GM19372 (cell line): ENCODE data around the gene NIT2.
"Not testable (repeated sequence)": the region's sequence is repeated elsewhere in the genome, so short reads cannot be mapped to it uniquely, and the experiment has no call there.

Experiments
- ATAC-seq: cut with Tn5 transposase; IDR thresholded peaks from one replicate; pipeline ENCODE4 v1.9.1; 2021; ENCODE audit warnings: mild to moderate bottlenecking, low read depth, moderate library complexity; ENCODE audit not compliant: unreplicated experiment

The NIT2 gene

DNA sequence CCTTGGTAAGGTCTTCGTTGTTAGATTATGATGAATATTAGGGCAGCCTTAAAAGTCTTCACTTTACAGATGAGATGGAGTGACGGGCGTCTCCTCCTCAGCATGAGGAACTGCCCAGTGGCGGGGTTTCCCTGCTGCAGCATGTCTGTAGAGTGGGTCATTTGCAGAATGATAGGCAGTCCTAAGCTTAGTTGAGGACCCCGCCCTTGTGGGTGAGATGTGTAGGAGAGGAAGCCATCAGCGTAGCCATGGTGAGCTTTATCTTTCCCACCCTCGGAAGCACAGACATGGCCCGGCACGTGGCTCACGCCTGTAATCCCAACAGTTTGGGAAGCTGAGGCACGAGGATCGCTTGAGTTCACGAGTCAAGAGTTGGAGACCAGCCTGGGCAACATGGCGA lies 877 bp downstream of the NIT2 start:
- ATAC-seq = no peak

- ATAC-seq = not testable (repeated sequence)
Measured at GRCh38 chr3:100336229-100336628, 1.7 kb downstream of the NIT2 start.

DNA sequence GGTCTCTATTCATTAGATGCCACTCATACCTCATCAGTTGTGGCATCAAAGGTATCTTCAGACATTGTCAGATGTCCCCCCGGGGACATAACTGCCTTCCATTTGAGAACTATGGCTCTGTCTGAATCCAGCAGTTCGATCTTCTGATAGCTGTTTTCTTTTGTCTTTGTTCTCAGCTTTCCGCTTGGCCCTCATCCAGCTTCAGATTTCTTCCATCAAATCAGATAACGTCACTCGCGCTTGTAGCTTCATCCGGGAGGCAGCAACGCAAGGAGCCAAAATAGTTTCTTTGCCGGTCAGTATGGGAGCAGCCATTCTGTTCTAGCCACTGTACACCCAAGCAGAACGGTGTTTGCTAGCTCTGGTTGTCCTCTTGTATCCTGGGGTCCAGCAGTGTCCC lies 4.4 kb downstream of the NIT2 start:
- ATAC-seq = no peak

DNA sequence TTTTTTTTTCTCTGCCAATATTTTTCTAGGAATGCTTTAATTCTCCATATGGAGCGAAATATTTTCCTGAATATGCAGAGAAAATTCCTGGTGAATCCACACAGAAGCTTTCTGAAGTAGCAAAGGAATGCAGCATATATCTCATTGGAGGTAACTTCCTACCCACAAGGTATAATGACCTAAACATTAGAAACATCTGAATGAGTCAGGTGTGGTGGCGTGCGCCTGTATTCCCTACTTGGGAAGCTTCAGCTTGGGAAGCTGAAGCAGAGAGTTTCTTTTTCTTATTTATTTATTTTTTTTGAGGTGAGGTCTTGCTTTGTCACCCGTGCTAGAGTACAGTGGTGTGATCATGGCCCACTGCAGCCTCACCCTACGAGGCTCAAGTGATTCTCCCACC lies 5.2 kb downstream of the NIT2 start:
- ATAC-seq = no peak

DNA sequence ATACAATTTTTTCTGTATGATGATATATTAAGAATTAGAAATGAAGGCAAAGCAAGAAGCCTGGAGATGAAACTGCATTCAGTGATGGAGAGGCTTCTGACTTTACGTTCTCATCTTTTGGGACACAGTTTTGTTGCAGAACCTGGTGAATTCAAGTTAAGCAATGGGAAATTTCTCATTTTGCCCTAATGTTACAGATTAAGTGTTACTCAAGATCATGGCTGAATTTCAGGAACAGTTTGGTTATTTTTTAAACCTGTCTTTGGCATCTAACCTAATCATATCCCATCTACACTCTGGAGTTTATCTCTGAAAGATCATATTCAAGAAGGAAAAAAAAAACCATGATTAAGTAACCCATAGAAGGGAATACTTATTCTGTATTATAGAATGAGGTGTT lies 6.0 kb downstream of the NIT2 start:
- no peak for ATAC-seq

- no peak for ATAC-seq
Measured at GRCh38 chr3:100348727-100349126, 14.2 kb downstream of the NIT2 start.

- not testable (repeated sequence) for ATAC-seq
Measured at GRCh38 chr3:100351770-100352169, 17.2 kb downstream of the NIT2 start.

- no peak for ATAC-seq
Measured at GRCh38 chr3:100352296-100353231, 18.0 kb downstream of the NIT2 start.

DNA sequence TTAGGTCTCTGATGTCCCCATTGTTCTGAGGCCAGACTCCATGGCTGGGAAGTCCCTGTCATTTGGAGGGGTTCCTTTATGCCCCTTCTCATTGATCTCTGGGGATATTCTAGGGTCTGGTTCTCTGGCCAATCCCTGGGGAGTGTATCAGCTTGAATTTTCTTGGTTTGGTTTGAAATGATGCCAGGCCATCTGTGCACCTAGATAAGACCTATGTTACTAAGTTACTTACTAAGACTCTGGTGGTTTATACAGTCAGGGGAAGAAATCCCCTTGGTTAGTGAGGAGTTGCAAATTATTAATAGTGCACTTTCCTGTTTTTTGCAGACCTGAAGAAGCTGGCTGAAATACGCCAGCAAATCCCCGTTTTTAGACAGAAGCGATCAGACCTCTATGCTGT lies 20.3 kb downstream of the NIT2 start:
- no peak for ATAC-seq

- ATAC-seq = no peak
Measured at GRCh38 chr3:100358413-100358812, 23.9 kb downstream of the NIT2 start.

- ATAC-seq = no peak
Measured at GRCh38 chr3:100359035-100359434, 24.5 kb downstream of the NIT2 start.

GRCh38 chr3:100360757-100361496 lies 26.4 kb downstream of the NIT2 start:
- no peak for ATAC-seq

- ATAC-seq = no peak
Measured at GRCh38 chr3:100361897-100362296, 27.3 kb downstream of the NIT2 start.

DNA sequence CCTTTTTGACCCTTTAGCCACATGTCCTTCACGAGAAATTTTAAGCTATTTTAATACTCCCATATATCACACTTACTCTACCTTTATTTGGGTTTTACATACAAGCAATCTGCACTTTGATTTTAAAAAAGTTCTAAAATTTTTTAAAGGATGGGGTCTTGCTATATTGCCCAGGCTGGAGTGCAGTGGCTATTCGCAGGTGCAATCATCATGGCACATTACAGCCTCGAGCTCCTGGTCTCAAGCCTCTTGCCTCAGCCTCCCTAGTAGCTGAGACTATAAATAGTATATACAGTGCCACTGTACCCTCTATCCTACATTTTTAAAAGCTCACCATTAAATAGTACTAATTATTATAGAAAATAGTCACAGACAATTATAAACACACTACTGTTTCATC lies 29.9 kb downstream of the NIT2 start:
- ATAC-seq = no peak

DNA sequence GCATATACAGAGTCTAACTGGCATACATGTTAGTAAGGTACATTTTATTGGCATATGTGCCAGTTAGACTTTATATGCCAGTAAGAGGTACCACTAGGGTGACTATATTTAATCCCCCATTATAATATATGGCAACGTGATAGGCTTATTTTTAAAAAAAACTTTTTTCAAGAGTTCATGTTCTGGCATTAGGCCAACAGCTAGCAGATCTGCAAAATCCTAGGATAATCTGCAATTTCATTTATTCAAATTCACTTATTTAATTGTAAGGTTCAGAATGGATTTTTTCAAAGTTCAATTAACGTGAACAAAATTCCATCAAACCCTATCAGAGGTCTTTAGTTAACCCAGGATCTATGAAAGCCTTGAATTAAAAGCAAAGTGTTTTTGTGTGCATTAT lies 31.9 kb downstream of the NIT2 start:
- ATAC-seq = no peak

- ATAC-seq = no peak
Measured at GRCh38 chr3:100368441-100368840, 33.9 kb downstream of the NIT2 start.

GRCh38 chr3:100370756-100371155 lies 36.2 kb downstream of the NIT2 start:
- ATAC-seq = no peak

DNA sequence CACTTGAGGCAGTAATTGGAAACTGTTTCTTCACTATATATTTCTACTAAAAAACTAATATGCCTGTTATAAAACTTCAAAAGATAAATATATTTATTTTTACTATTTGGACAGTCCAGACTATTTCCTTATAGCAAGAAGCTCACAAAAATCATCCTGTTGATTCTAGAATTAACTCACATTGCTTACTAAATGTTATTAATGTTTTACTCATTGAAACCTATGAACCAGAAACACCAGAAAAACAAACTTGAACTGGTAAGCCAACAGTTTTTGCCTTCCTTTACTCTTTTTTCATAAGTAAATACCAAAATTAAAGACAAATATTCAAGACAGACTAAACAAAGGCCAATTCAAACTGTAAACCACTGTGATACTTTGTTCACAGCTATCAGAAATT lies 40.0 kb downstream of the NIT2 start:
- no peak for ATAC-seq

DNA sequence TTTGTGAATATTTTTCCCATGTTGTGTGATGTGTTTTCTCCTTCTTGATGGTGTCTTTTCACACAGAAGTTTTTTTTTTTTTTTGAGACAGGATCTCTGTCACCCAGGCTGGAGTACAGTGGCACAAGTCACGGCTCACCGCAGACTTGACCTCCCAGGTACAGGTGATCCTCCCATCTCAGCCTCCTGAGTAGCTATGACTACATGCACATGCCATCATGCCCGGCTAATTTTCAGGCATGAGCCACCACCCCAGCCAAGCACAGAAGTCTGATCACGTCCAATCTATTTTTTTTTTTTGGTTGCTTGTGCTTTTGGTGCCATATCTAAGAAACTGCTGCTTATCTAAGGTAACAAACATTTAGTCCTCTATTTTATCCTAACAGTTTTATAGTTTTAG lies 41.7 kb downstream of the NIT2 start:
- ATAC-seq = no peak

DNA sequence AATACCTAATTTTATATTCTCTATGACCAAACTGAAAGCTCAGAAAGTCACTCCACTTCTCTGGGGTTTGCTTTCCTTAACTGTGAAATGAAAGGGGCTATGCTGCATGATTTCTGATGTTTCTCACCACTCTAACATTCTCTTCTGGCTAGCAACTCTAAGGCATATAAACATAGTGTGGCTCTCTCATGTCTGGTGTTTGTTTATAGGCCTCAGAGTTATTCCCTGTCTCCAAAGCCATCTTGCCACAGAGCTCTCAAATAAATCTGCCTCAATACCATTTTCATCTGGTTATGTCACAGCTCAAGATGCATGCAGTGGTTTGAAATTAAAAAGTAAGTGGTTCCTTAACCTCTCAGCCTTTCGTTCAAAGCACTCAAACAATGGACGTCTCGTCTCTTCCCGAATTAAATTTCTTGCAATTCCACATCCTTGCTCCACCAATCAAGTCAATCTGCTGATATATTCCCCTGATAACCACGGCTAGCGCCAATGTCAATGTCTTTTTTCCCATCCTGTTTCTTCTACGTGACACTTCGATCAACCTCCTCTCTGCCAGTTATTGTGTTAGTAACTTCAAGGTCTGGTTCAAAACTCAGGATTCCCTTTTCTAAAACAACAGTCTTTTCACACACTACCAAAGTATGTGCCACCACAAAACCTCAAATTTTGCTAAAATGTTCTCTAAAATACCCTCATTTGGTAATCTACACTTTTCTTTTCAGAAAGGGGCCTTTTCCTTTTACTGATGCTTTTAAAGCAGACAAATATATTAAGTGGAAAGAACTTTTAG lies 50.4 kb downstream of the NIT2 start:
- ATAC-seq = no peak
